NCI-H2171 (cell line): Measurements from ENCODE around the gene SREBF2.

Experiments used
- DNase-seq: peaks from one replicate; lab custom pipeline; 2025; lab: John Stamatoyannopoulos, UW

Gene SREBF2

GRCh38 chr22:41876675-41877074 lies 43.8 kb downstream of the SREBF2 start:
- no peak for DNase-seq

GRCh38 chr22:41880653-41881052 lies 47.7 kb downstream of the SREBF2 start:
- no peak for DNase-seq

GRCh38 chr22:41883400-41883799 lies 50.5 kb downstream of the SREBF2 start:
- DNase-seq = no peak

GRCh38 chr22:41885116-41885515 lies 52.2 kb downstream of the SREBF2 start:
- DNase-seq = no peak

GRCh38 chr22:41885516-41885915 lies 52.6 kb downstream of the SREBF2 start:
- DNase-seq = no peak

GRCh38 chr22:41888627-41889200 lies 55.8 kb downstream of the SREBF2 start:
- no peak for DNase-seq

GRCh38 chr22:41891407-41891806 lies 58.5 kb downstream of the SREBF2 start:
- DNase-seq = no peak

- no peak for DNase-seq
Observed at GRCh38 chr22:41892721-41893120, 59.8 kb downstream of the SREBF2 start.

- no peak for DNase-seq
Observed at GRCh38 chr22:41893591-41894375, 60.9 kb downstream of the SREBF2 start.

- DNase-seq = no peak
Observed at GRCh38 chr22:41898645-41899044, 65.7 kb downstream of the SREBF2 start.

GRCh38 chr22:41899110-41899509 lies 66.2 kb downstream of the SREBF2 start:
- DNase-seq = no peak

- no peak for DNase-seq
Observed at GRCh38 chr22:41899992-41900651, 67.2 kb downstream of the SREBF2 start.

GRCh38 chr22:41900652-41901312 lies 67.9 kb downstream of the SREBF2 start:
- DNase-seq = no peak

- DNase-seq = no peak
Observed at GRCh38 chr22:41902016-41902415, 69.1 kb downstream of the SREBF2 start.

GRCh38 chr22:41902932-41903421 lies 70.1 kb downstream of the SREBF2 start:
- no peak for DNase-seq

- no peak for DNase-seq
Observed at GRCh38 chr22:41904450-41905410, 71.8 kb downstream of the SREBF2 start.

GRCh38 chr22:41905411-41906202 lies 72.7 kb downstream of the SREBF2 start:
- no peak for DNase-seq

GRCh38 chr22:41906822-41907221 lies 73.9 kb downstream of the SREBF2 start:
- DNase-seq = no peak

GRCh38 chr22:41907436-41908401 lies 74.8 kb downstream of the SREBF2 start:
- DNase-seq = no peak
